H1 (cell line): ENCODE data around the gene DIP2C. TPM values are rescaled to one million over a fixed set of nuclear protein-coding genes. Genes with fewer than 3 reads are reported as not detected.

ENCODE experiments used
- CTCF ChIA-PET: fragments of 300-600 bp; sonication (Branson Sonifier 250); formaldehyde crosslinking; loops from one replicate; lab custom pipeline; 2021; ENCODE audit not compliant: partially characterized antibody; lab: Charles Lee
- POLR2A ChIA-PET: fragments of 300-600 bp; sonication (Branson Sonifier 250); formaldehyde crosslinking; loops from one replicate; lab custom pipeline; 2021; ENCODE audit warnings: inconsistent platforms; ENCODE audit not compliant: partially characterized antibody; lab: Charles Lee
- DNase-seq, 2 experiments: peaks; one replicate each; pipeline versions ENCODE4 v3.0.0 to v3.0.0-alpha.2; 2010 to 2022; ENCODE audit warnings: low spot score in 2 of 2, low read depth in 1 of 2, mixed read lengths in 1 of 2
- FAIRE-seq: peaks from 2 replicates; lab custom pipeline; 2011; peaks lifted over from hg19 to GRCh38; lab: Jason Lieb, UNC
- H2AFZ ChIP-seq: 2 replicates; pipeline ENCODE4 v1.8.1; 2012; ENCODE audit warnings: low read length, inconsistent platforms
- H2AK5ac ChIP-seq: 2 replicates; pipeline ENCODE4 v1.6.1; 2013; ENCODE audit warnings: low read depth, low read length
- H2BK120ac ChIP-seq: replicated peaks from 2 replicates; pipeline ENCODE3; 2013; ENCODE audit warnings: low read depth, low read length, inconsistent platforms
- H2BK12ac ChIP-seq: 2 replicates; pipeline ENCODE4 v1.6.1; 2013; ENCODE audit warnings: low read depth, low read length
- H2BK15ac ChIP-seq: 2 replicates; pipeline ENCODE4 v1.6.1; 2013; ENCODE audit warnings: low read length
- H2BK20ac ChIP-seq: 2 replicates; pipeline ENCODE4 v1.6.1; 2013; ENCODE audit warnings: low read length
- H2BK5ac ChIP-seq: 2 replicates; pipeline ENCODE4 v1.6.1; 2013; ENCODE audit warnings: low read depth, low read length
- H3K14ac ChIP-seq: 2 replicates; pipeline ENCODE4 v1.6.1; 2013; ENCODE audit warnings: inconsistent platforms; ENCODE audit not compliant: insufficient read length
- H3K18ac ChIP-seq: 2 replicates; pipeline ENCODE4 v1.6.1; 2013; ENCODE audit warnings: low read length; ENCODE audit errors: extremely low read depth
- H3K23ac ChIP-seq: 2 replicates; pipeline ENCODE4 v1.6.1; 2013; ENCODE audit warnings: inconsistent platforms; ENCODE audit not compliant: insufficient read length
- H3K23me2 ChIP-seq: 2 replicates; pipeline ENCODE4 v1.6.1; 2013; ENCODE audit warnings: low read depth, low read length
- H3K27ac ChIP-seq: 2 replicates; pipeline ENCODE4 v1.6.1; 2011; ENCODE audit warnings: low read depth, low read length, inconsistent platforms
- H3K27me3 ChIP-seq, 4 experiments: replicated peaks in 1 of 4; 1 replicate in 1 of 4; 2 replicates in 3 of 4; pipeline versions ENCODE4 v1.6.1 to v1.8.1; 2011 to 2013; ENCODE audit warnings: low read length in 3 of 4, mild to moderate bottlenecking in 3 of 4, inconsistent platforms in 2 of 4, mixed read lengths in 2 of 4, moderate library complexity in 1 of 4; ENCODE audit not compliant: control insufficient read depth in 3 of 4, insufficient read depth in 3 of 4; ENCODE audit errors: extremely low read depth in 1 of 4
- H3K36me3 ChIP-seq, 4 experiments: 2 replicates each; pipeline versions ENCODE4 v1.6.1 to v1.8.1; 2011 to 2013; ENCODE audit warnings: mild to moderate bottlenecking in 4 of 4, low read length in 3 of 4, moderate library complexity in 2 of 4, control low read depth in 1 of 4, inconsistent platforms in 1 of 4; ENCODE audit not compliant: insufficient read depth in 4 of 4, control insufficient read depth in 2 of 4
- H3K4ac ChIP-seq: replicated peaks from 2 replicates; pipeline ENCODE3; 2013; ENCODE audit warnings: low read length, low read depth, mixed read lengths, inconsistent platforms; ENCODE audit not compliant: insufficient read length
- H3K4me1 ChIP-seq, 4 experiments: replicated peaks in 1 of 4; 1 replicate in 1 of 4; 2 replicates in 3 of 4; pipeline versions ENCODE4 v1.6.1 to v1.8.1; 2011 to 2013; ENCODE audit warnings: low read length in 3 of 4, inconsistent platforms in 2 of 4, mixed read lengths in 1 of 4; ENCODE audit not compliant: insufficient read depth in 4 of 4, control insufficient read depth in 3 of 4
- H3K4me2 ChIP-seq, 2 experiments: 2 replicates each; pipeline versions ENCODE4 v1.6.1 to v1.8.1; 2011 to 2013; ENCODE audit warnings: low read depth in 2 of 2, low read length in 2 of 2, control low read depth in 1 of 2, inconsistent platforms in 1 of 2, mild to moderate bottlenecking in 1 of 2; ENCODE audit not compliant: insufficient read depth in 1 of 2
- H3K4me3 ChIP-seq, 4 experiments: fragments of 200-600, 300-600 bp in 1 of 4; sonication (generic), shearing (Covaris generic), sonication (Bioruptor Twin) in 1 of 4; 2 replicates each; pipeline versions ENCODE4 v1.5.1 to v1.8.1; 2011 to 2016; ENCODE audit warnings: low read length in 4 of 4, low read depth in 3 of 4, control low read depth in 2 of 4, inconsistent platforms in 2 of 4, mild to moderate bottlenecking in 2 of 4, mixed read lengths in 1 of 4, moderate library complexity in 1 of 4; ENCODE audit not compliant: insufficient read depth in 2 of 4; ENCODE audit errors: extremely low read depth in 1 of 4
- H3K56ac ChIP-seq: replicated peaks from 2 replicates; pipeline ENCODE3; 2013; ENCODE audit warnings: low read depth, mild to moderate bottlenecking, mixed read lengths, low read length, inconsistent platforms; ENCODE audit not compliant: insufficient read length
- H3K79me1 ChIP-seq: 2 replicates; pipeline ENCODE4 v1.6.1; 2013; ENCODE audit warnings: low read depth, low read length, control low read depth
- H3K79me2 ChIP-seq, 2 experiments: 2 replicates each; pipeline versions ENCODE4 v1.6.1 to v1.8.1; 2012 to 2013; ENCODE audit warnings: low read length in 2 of 2, mild to moderate bottlenecking in 2 of 2, inconsistent platforms in 1 of 2; ENCODE audit not compliant: insufficient read depth in 2 of 2, control insufficient read depth in 1 of 2
- H3K9ac ChIP-seq, 4 experiments: replicated peaks in 1 of 4; 1 replicate in 1 of 4; 2 replicates in 3 of 4; pipeline versions ENCODE4 v1.6.1 to v1.8.1; 2011 to 2013; ENCODE audit warnings: low read depth in 3 of 4, low read length in 3 of 4, control low read depth in 2 of 4, mild to moderate bottlenecking in 2 of 4, moderate library complexity in 2 of 4, inconsistent platforms in 1 of 4; ENCODE audit errors: extremely low read depth in 1 of 4
- H3K9me3 ChIP-seq, 2 experiments: 2 replicates each; pipeline versions ENCODE4 v1.6.1 to v1.8.1; 2012 to 2013; ENCODE audit warnings: mild to moderate bottlenecking in 2 of 2, moderate library complexity in 2 of 2, control low read depth in 1 of 2, inconsistent platforms in 1 of 2, low read depth in 1 of 2, low read length in 1 of 2, mixed read lengths in 1 of 2; ENCODE audit not compliant: insufficient read depth in 2 of 2
- H4K20me1 ChIP-seq, 2 experiments: replicated peaks in 1 of 2; 2 replicates each; pipeline versions ENCODE3 to v1.8.1; 2011 to 2013; ENCODE audit warnings: inconsistent platforms in 2 of 2, low read length in 2 of 2, mild to moderate bottlenecking in 1 of 2; ENCODE audit not compliant: insufficient read depth in 2 of 2, control insufficient read depth in 1 of 2
- H4K5ac ChIP-seq: 2 replicates; pipeline ENCODE4 v1.6.1; 2013; ENCODE audit warnings: low read length, low read depth, mixed read lengths, inconsistent platforms; ENCODE audit not compliant: insufficient read length
- H4K8ac ChIP-seq: 2 replicates; pipeline ENCODE4 v1.8.0; 2013; ENCODE audit warnings: mild to moderate bottlenecking, moderate library complexity, low read length, inconsistent platforms; ENCODE audit not compliant: insufficient read depth; ENCODE audit errors: extremely low read depth
- H4K91ac ChIP-seq: replicated peaks from 2 replicates; pipeline ENCODE3; 2013; ENCODE audit warnings: low read length, mixed read lengths, inconsistent platforms; ENCODE audit not compliant: insufficient read length
- GABPA ChIP-seq: IDR thresholded peaks from 2 replicates; pipeline ENCODE4 v1.6.1; 2011; ENCODE audit warnings: mild to moderate bottlenecking, low read length, moderate library complexity, borderline replicate concordance; ENCODE audit not compliant: insufficient read depth
- RAD21 ChIP-seq, 2 experiments: IDR thresholded peaks in 1 of 2; conservative IDR thresholded peaks in 1 of 2; 2 replicates each; pipeline ENCODE4 v1.6.1; 2011; ENCODE audit warnings: low read depth in 2 of 2, low read length in 2 of 2, improper control_type of control experiment in 1 of 2, inconsistent platforms in 1 of 2, mild to moderate bottlenecking in 1 of 2, moderate library complexity in 1 of 2
- RBBP5 ChIP-seq: IDR thresholded peaks from 2 replicates; pipeline ENCODE4 v1.7.1; 2012; ENCODE audit warnings: low read depth, mild to moderate bottlenecking, inconsistent platforms, low read length, moderate library complexity, borderline replicate concordance
- SUZ12 ChIP-seq: fragments of 200-600 bp; sonication (generic); IDR thresholded peaks from 2 replicates; pipeline ENCODE4 v1.6.1; 2012; ENCODE audit warnings: mild to moderate bottlenecking, inconsistent platforms, low read length, moderate library complexity, mixed read lengths
- TCF12 ChIP-seq: IDR thresholded peaks from 2 replicates; pipeline ENCODE4 v1.6.1; 2011; ENCODE audit warnings: low read depth, mild to moderate bottlenecking, low read length
- TEAD4 ChIP-seq: IDR thresholded peaks from 2 replicates; pipeline ENCODE4 v1.6.1; 2012; ENCODE audit warnings: low read depth, low read length, inconsistent platforms, mixed read lengths
- WGBS, 2 experiments: shearing (Covaris generic) in 1 of 2; methylation state at CpG; one replicate each; pipeline versions ENCODE4 v1.1.6 to v1.1.7; 2013 to 2015; ENCODE audit warnings: low lambda C conversion rate in 2 of 2, mixed read lengths in 2 of 2, inconsistent platforms in 1 of 2, low coverage in 1 of 2, missing lambda C conversion rate in 1 of 2; ENCODE audit not compliant: insufficient replicate concordance in 2 of 2, insufficient coverage in 1 of 2, insufficient read length in 1 of 2; ENCODE audit errors: extremely low coverage in 1 of 2, missing lambda C conversion rate in 1 of 2; 5-methylcytosine and 5-hydroxymethylcytosine counted together
- polyA plus RNA-seq, 7 experiments: library from polyadenylated mRNA; depleted of rRNA in 3 of 7; stranded (reverse) in 5 of 7; unstranded in 2 of 7; fragments of >200 nt in 5 of 7; fragments of 200-250 nt in 2 of 7; gene quantifications; 1 replicate in 5 of 7; 2 replicates in 1 of 7; 4 replicates in 1 of 7; pipeline versions ENCODE4 v1.2.1 to v1.2.3, GENCODE V29; 2011 to 2013; ENCODE audit warnings: missing spikeins in 2 of 7, mixed read lengths in 2 of 7
- total RNA-seq: library from RNA; stranded (reverse); fragmentation: NEBNext Ultra II Directional; extraction: Animal tissue kit (Norgen Biotek cat#: 25700); gene quantifications from 2 replicates; pipeline ENCODE4 v1.2.1, GENCODE V29; 2021
- TF ChIP-seq, protein P1 (sequence below), 3 experiments: IDR thresholded peaks; 1 replicate in 2 of 3; 2 replicates in 1 of 3; pipeline versions ENCODE4 v1.5.1 to v1.6.1; 2011; ENCODE audit warnings: low read length in 3 of 3, mild to moderate bottlenecking in 3 of 3, inconsistent platforms in 2 of 3, low read depth in 1 of 3, moderate library complexity in 1 of 3; ENCODE audit not compliant: insufficient read depth in 1 of 3; ENCODE audit errors: control extremely low read depth in 1 of 3
- TF ChIP-seq, protein P2 (sequence below): IDR thresholded peaks from 2 replicates; pipeline ENCODE4 v1.6.1; 2011; ENCODE audit warnings: low read depth, mild to moderate bottlenecking, low read length; ENCODE audit not compliant: insufficient read depth

The DIP2C gene
- total and polyA plus RNA-seq, 2 of the 8 experiments (the other 6 are each of a cell fraction or from before 2014, with no cell fraction given): 3.8 to 9.3 TPM

DNA sequence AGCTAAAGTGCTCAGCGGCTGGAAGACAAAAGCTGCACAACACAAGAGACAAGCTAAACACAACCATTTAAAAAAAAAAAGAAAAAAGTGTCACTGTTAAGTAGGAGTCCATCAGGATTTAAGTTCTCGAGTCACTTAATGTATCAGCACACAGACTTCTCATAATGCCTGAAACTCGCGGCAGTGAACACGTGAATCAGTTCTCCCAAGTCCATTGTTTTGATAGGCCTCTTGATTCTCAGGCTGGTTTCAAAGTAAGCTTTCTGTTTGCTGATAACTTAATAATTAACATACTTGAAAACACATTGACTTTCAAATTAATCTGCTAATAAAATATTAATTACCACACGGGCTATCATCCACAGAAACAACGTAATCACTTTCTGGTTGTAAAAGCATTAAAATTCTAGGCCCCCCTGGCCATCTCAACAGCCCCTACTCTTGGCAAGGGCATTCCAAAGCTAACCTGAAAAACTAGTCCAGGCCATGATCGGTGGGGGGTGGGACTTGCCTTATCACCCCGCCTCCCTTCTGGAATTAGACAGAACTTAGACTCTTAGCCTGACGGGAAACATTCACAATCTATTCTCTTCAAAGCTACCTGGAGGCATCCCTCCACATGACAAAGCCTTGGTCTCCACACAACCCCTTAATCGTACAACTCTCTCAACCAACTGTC lies 129.0 kb downstream of the DIP2C start:
- Histone ChIP-seq H4K20me1 (peaks cover 0 to 6% of the 10 kb centered on the region in 2 experiments), H3K4me2 (no peak overlapping the region), H3K79me2 (peaks cover 0 to 27% of the 10 kb centered on the region in 2 experiments; a peak in 3 of 4 replicates), H3K27ac (no peak overlapping the region), H2AFZ (no peak overlapping the region), H3K23ac (no peak overlapping the region), H4K8ac (no peak overlapping the region), H2BK15ac (no peak overlapping the region), H3K27me3 (no peaks in the 10 kb centered on the region), H2AK5ac (no peak overlapping the region), H3K56ac (no peak overlapping the region), H3K9ac (no peak overlapping the region), H3K18ac (no peak overlapping the region), H4K91ac (no peak overlapping the region), H2BK12ac (no peak overlapping the region), H2BK120ac (no peak overlapping the region), H3K9me3 (peaks cover 4 to 6% of the 10 kb centered on the region in 2 experiments), H4K5ac (no peak overlapping the region), H3K14ac (no peak overlapping the region), H3K23me2 (peaks cover 1% of the 10 kb centered on the region; the same call in 1 of the 2 replicates), H3K4me3 (no peak overlapping the region), H2BK20ac (no peak overlapping the region; the same call in 1 of the 2 replicates), H3K4ac (no peak overlapping the region), H3K36me3 (no peaks in the 10 kb centered on the region), H3K79me1 (peaks cover 11% of the 10 kb centered on the region), H3K4me1 (peaks cover 5 to 16% (median 12%) of the 10 kb centered on the region in 4 experiments; a peak in 6 of 7 replicates), H2BK5ac (no peak overlapping the region)
- ChIA-PET CTCF (interaction anchor here (1.1 to 2.1 kb wide), 2 partner anchors 9 to 15 kb away, joined by 3 to 7 read pairs; no protein-coding TSS in a partner anchor), POLR2A (interaction anchor here (1.8 kb wide), 1 partner anchor 14 kb away, joined by 5 read pairs; no protein-coding TSS in a partner anchor)
- FAIRE-seq (no peak), DNase-seq (no peak)
- 95% methylated on average over 11 of the region's 11 CpGs; no CpG with 5 or more reads in 1 of the 2 experiments for WGBS, 2 experiments
- TF ChIP-seq GABPA (no peak), TEAD4 (no peak), SUZ12 (no peak), RBBP5 (no peak), TCF12 (no peak), RAD21 (IDR thresholded peaks at IDR 0.05 in 1 of 2, conservative IDR thresholded peaks at IDR 0.05 in 1 of 2; ENCODE audit: low read depth in 2 of 2, low read length in 2 of 2) (no peak)
- TF ChIP-seq, protein P1, sequence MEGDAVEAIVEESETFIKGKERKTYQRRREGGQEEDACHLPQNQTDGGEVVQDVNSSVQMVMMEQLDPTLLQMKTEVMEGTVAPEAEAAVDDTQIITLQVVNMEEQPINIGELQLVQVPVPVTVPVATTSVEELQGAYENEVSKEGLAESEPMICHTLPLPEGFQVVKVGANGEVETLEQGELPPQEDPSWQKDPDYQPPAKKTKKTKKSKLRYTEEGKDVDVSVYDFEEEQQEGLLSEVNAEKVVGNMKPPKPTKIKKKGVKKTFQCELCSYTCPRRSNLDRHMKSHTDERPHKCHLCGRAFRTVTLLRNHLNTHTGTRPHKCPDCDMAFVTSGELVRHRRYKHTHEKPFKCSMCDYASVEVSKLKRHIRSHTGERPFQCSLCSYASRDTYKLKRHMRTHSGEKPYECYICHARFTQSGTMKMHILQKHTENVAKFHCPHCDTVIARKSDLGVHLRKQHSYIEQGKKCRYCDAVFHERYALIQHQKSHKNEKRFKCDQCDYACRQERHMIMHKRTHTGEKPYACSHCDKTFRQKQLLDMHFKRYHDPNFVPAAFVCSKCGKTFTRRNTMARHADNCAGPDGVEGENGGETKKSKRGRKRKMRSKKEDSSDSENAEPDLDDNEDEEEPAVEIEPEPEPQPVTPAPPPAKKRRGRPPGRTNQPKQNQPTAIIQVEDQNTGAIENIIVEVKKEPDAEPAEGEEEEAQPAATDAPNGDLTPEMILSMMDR (IDR thresholded peaks at IDR 0.05; ENCODE audit: control extremely low read depth in 1 of 3, insufficient read depth in 1 of 3, low read depth in 1 of 3, low read length in 3 of 3): no peak
- TF ChIP-seq, protein P2, sequence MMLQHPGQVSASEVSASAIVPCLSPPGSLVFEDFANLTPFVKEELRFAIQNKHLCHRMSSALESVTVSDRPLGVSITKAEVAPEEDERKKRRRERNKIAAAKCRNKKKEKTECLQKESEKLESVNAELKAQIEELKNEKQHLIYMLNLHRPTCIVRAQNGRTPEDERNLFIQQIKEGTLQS: no peak
